ENCODE data around the gene FIZ1. TPM values are rescaled to one million over a fixed set of nuclear protein-coding genes. Genes with fewer than 3 reads are reported as not detected.

FIZ1 gene
- total RNA-seq, 8 experiments from 2014 or later: 5.0 to 11.6 (median 8.3) TPM

DNA sequence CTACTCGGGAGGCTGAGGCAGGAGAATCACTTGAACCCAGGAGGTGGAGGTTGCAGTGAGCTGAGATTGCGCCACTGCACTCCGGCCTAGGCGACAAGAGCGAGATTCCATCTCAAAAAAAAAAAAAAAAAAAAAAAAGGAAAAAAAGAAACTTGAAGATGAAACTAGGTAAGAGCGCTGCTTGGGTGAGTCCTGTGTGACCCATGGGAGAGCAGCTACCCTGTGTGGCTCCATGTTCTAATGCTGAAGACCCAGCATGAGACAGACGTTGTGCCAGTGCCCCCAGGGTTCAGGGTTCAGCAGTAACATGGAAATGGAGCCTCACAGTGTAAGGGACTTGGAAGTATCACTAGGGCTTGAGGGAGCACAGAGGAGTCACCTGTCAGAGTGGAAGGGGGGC is 19.1 kb upstream of the FIZ1 start:
- Histone ChIP-seq H3K4me1 (replicated peaks in 1 of 2) (peaks cover 0 to under 1% of the 10 kb centered on the region in 2 donors), H3K4me3 (no peak overlapping the region), H3K27ac (no peak overlapping the region)
- in situ Hi-C loops (cut with MboI; ENCODE audit: low pct_unique_long_range_greater_than_20kb in 2 of 9, low sequenced_read_pairs in 9 of 9, unreplicated experiment in 9 of 9): no loop called here
- no peak for ATAC-seq (replicated peaks in 6 of 8)
- 80 to 100% (median 89%) methylated on average over 1 to 7 of the region's 7 CpGs; no CpG with 5 or more reads in 3 of the 10 experiments for WGBS, 10 experiments

DNA sequence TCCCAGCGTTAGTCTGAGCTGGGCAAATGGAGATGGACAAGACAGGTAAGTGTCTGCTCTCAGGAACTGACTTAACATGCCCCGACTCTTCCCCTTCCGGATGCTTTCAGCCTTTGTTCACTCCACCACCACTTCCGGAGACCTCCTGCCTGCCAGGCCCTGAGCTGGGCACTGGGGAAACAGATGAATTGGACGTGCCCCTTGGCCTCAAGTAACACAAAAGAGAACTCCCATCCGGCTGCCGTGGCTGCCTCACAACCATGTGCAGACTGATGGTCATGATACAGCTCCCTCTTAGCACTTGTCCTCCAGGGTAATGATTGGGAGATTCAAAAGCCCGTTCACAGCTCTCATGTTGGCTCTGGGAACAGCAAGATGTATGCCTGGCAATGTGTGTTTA is 18.1 kb upstream of the FIZ1 start:
- in situ Hi-C loops (cut with MboI; ENCODE audit: low pct_unique_long_range_greater_than_20kb in 2 of 9, low sequenced_read_pairs in 9 of 9, unreplicated experiment in 9 of 9): no loop called here
- no peaks in the 10 kb centered on the region for H3K4me1 ChIP-seq (replicated peaks in 1 of 2)
- no peak overlapping the region for H3K4me3 ChIP-seq
- WGBS, 10 experiments: 74 to 100% (median 92%) methylated on average over 3 to 8 of the region's 8 CpGs; no CpG with 5 or more reads in 4 of the 10 experiments
- H3K27ac ChIP-seq: no peak overlapping the region
- peak in 1 of 8 experiments; percentile 13 for ATAC-seq (replicated peaks in 6 of 8)

DNA sequence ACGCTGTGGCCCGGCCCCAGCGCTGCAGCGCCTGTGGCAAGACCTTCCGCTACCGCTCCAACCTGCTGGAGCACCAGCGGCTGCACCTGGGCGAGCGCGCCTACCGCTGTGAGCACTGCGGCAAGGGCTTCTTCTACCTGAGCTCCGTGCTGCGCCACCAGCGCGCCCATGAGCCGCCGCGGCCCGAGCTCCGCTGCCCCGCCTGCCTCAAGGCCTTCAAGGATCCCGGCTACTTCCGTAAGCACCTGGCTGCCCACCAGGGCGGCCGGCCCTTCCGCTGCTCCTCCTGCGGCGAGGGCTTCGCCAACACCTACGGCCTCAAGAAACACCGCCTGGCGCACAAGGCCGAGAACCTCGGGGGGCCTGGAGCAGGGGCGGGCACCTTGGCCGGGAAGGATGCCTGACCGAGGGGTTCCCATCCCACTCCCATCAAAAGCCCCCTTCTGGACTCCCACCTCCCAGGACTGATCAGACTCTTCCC is 17.1 kb upstream of the FIZ1 start:
- 97 to 100% (median 98%) methylated on average over 6 to 11 of the region's 38 CpGs; no CpG with 5 or more reads in 7 of the 10 experiments for WGBS, 10 experiments
- no peaks in the 10 kb centered on the region for H3K4me1 ChIP-seq (replicated peaks in 1 of 2)
- H3K4me3 ChIP-seq: no peak overlapping the region
- ATAC-seq (replicated peaks in 6 of 8): no peak
- no peak overlapping the region for H3K27ac ChIP-seq
- in situ Hi-C loops (cut with MboI; ENCODE audit: low pct_unique_long_range_greater_than_20kb in 2 of 9, low sequenced_read_pairs in 9 of 9, unreplicated experiment in 9 of 9): no loop called here

- no peaks in the 10 kb centered on the region for H3K4me1 ChIP-seq (replicated peaks in 1 of 2)
- WGBS, 10 experiments: 90 to 100% (median 100%) methylated on average over 4 to 8 of the region's 88 CpGs; no CpG with 5 or more reads in 7 of the 10 experiments
These were observed 16.5 kb upstream of the FIZ1 start for GRCh38 chr19:55615543-55616394.

GRCh38 chr19:55614711-55615542 is 15.6 kb upstream of the FIZ1 start:
- no peak overlapping the region for H3K27ac ChIP-seq
- 100% methylated on average over 1 of the region's 98 CpGs; no CpG with 5 or more reads in 9 of the 10 experiments for WGBS, 10 experiments
- peak in 4 of 8 experiments; percentile 8 to 21 (median 13) for ATAC-seq (replicated peaks in 6 of 8)
- in situ Hi-C loops (cut with MboI; ENCODE audit: low pct_unique_long_range_greater_than_20kb in 2 of 9, low sequenced_read_pairs in 9 of 9, unreplicated experiment in 9 of 9): no loop called here
- no peaks in the 10 kb centered on the region for H3K4me1 ChIP-seq (replicated peaks in 1 of 2)
- no peak overlapping the region for H3K4me3 ChIP-seq

More at GRCh38 chr19:55615543-55616394, 16.5 kb upstream of the FIZ1 start:
- in situ Hi-C loops (cut with MboI; ENCODE audit: low pct_unique_long_range_greater_than_20kb in 2 of 9, low sequenced_read_pairs in 9 of 9, unreplicated experiment in 9 of 9): no loop called here
- H3K27ac ChIP-seq: no peak overlapping the region
- ATAC-seq (replicated peaks in 6 of 8): peak in 1 of 8 experiments; percentile 14
- H3K4me3 ChIP-seq: no peak overlapping the region

DNA sequence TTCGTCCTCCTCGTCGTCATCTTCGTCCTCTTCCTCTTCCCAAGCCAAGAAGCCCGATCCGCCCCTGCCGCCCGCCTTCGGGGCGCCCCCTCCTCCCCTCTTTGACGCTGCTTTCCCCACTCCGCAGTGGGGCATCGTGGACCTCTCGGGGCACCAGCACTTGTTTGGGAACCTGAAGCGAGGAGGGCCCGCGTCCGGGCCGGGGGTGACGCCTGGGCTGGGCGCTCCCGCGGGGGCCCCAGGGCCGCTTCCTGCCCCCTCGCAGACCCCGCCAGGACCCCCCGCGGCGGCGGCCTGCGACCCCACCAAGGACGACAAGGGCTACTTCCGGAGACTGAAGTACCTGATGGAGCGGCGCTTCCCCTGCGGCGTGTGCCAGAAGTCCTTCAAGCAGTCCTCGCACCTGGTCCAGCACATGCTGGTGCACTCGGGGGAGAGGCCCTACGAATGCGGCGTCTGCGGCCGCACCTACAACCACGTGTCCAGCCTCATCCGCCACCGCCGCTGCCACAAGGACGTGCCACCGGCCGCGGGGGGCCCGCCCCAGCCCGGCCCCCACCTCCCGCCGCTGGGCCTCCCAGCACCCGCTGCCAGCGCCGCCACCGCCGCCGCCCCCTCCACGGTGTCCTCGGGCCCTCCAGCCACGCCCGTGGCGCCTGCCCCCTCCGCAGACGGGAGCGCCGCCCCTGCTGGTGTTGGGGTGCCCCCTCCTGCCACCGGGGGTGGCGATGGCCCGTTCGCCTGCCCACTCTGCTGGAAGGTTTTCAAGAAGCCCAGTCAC is 14.8 kb upstream of the FIZ1 start:
- no peak overlapping the region for H3K27ac ChIP-seq
- WGBS, 10 experiments: no CpG with 5 or more reads among the region's 75 CpGs
- in situ Hi-C loops (cut with MboI; ENCODE audit: low pct_unique_long_range_greater_than_20kb in 2 of 9, low sequenced_read_pairs in 9 of 9, unreplicated experiment in 9 of 9): no loop called here
- H3K4me3 ChIP-seq: no peak overlapping the region
- ATAC-seq (replicated peaks in 6 of 8): peak in 4 of 8 experiments; percentile 12 to 19 (median 14)
- H3K4me1 ChIP-seq (replicated peaks in 1 of 2): no peaks in the 10 kb centered on the region

- H3K4me3 ChIP-seq: no peak overlapping the region
- ATAC-seq (replicated peaks in 6 of 8): peak in 2 of 8 experiments; percentile 8 to 11
- WGBS, 10 experiments: no CpG with 5 or more reads among the region's 27 CpGs
- no peaks in the 10 kb centered on the region for H3K4me1 ChIP-seq (replicated peaks in 1 of 2)
- in situ Hi-C loops (cut with MboI; ENCODE audit: low pct_unique_long_range_greater_than_20kb in 2 of 9, low sequenced_read_pairs in 9 of 9, unreplicated experiment in 9 of 9): no loop called here
- H3K27ac ChIP-seq: no peak overlapping the region
These were observed 14.1 kb upstream of the FIZ1 start for GRCh38 chr19:55613396-55613795.

- no peak for ATAC-seq (replicated peaks in 6 of 8)
- Histone ChIP-seq H3K4me1 (replicated peaks in 1 of 2) (no peaks in the 10 kb centered on the region), H3K4me3 (no peak overlapping the region), H3K27ac (no peak overlapping the region)
- WGBS, 10 experiments: 86 to 100% (median 100%) methylated on average over 1 to 2 of the region's 3 CpGs; no CpG with 5 or more reads in 2 of the 10 experiments
- in situ Hi-C loops (cut with MboI; ENCODE audit: low pct_unique_long_range_greater_than_20kb in 2 of 9, low sequenced_read_pairs in 9 of 9, unreplicated experiment in 9 of 9): no loop called here
These were observed 12.8 kb upstream of the FIZ1 start for GRCh38 chr19:55611983-55612645.

GRCh38 chr19:55611300-55611982 is 12.1 kb upstream of the FIZ1 start:
- no peak overlapping the region for H3K4me3 ChIP-seq

GRCh38 chr19:55609326-55609725 is 10.0 kb upstream of the FIZ1 start:
- no peak for ATAC-seq (replicated peaks in 6 of 8)

More at GRCh38 chr19:55611300-55611982, 12.1 kb upstream of the FIZ1 start:
- in situ Hi-C loops (cut with MboI; ENCODE audit: low pct_unique_long_range_greater_than_20kb in 2 of 9, low sequenced_read_pairs in 9 of 9, unreplicated experiment in 9 of 9): no loop called here
- ATAC-seq (replicated peaks in 6 of 8): no peak
- peaks cover 0 to 5% of the 10 kb centered on the region in 2 donors for H3K4me1 ChIP-seq (replicated peaks in 1 of 2)
- 0 to 100% (median 77%) methylated on average over 1 to 4 of the region's 15 CpGs; no CpG with 5 or more reads in 4 of the 10 experiments for WGBS, 10 experiments
- H3K27ac ChIP-seq: peak overlapping the region in 1 of 2 donors; percentile 20

GRCh38 chr19:55606817-55607216 is 7.5 kb upstream of the FIZ1 start:
- in situ Hi-C loops (cut with MboI; ENCODE audit: low pct_unique_long_range_greater_than_20kb in 2 of 9, low sequenced_read_pairs in 9 of 9, unreplicated experiment in 9 of 9): loop anchor here in 1 of 9 experiments (10.0 kb wide), 1 partner anchor 92 kb away; no protein-coding TSS in a partner anchor
- Histone ChIP-seq H3K27ac (no peak overlapping the region), H3K4me1 (replicated peaks in 1 of 2) (peaks cover 3 to 11% of the 10 kb centered on the region in 2 donors), H3K4me3 (peak overlapping the region in 4 of 5 donors; percentile 61 to 84 (median 74))
- WGBS, 10 experiments: 67 to 95% (median 76%) methylated on average over 2 to 8 of the region's 9 CpGs; no CpG with 5 or more reads in 3 of the 10 experiments
- ATAC-seq (replicated peaks in 6 of 8): no peak

More at GRCh38 chr19:55609326-55609725, 10.0 kb upstream of the FIZ1 start:
- in situ Hi-C loops (cut with MboI; ENCODE audit: low pct_unique_long_range_greater_than_20kb in 2 of 9, low sequenced_read_pairs in 9 of 9, unreplicated experiment in 9 of 9): loop anchor here in 1 of 9 experiments (10.0 kb wide), 1 partner anchor 95 kb away; no protein-coding TSS in a partner anchor
- Histone ChIP-seq H3K4me1 (replicated peaks in 1 of 2) (peaks cover under 1 to 7% of the 10 kb centered on the region in 2 donors), H3K27ac (no peak overlapping the region), H3K4me3 (no peak overlapping the region)
- WGBS, 10 experiments: 40 to 100% (median 91%) methylated on average over 1 to 5 of the region's 5 CpGs; no CpG with 5 or more reads in 3 of the 10 experiments

All from motor neuron (in vitro differentiated cells).